Epithelial cell of proximal tubule (primary cell): ENCODE data around the gene FOXL2. TPM values are rescaled to one million over a fixed set of nuclear protein-coding genes. Genes with fewer than 3 reads are reported as not detected.
A peak's percentile ranks its signal among the peaks of the same experiment; 100 is the strongest.
"Not testable (repeated sequence)": the region's sequence is repeated elsewhere in the genome, so short reads cannot be mapped to it uniquely, and the experiment has no call there.

Experiments used
- DNase-seq: peaks from one replicate; pipeline ENCODE4 v3.0.0-alpha.2; 2011; ENCODE audit warnings: low read depth
- H3K4me3 ChIP-seq: 2 replicates; pipeline ENCODE4 v1.5.1; 2011; ENCODE audit warnings: low read depth, mild to moderate bottlenecking, low read length
- total RNA-seq: library from RNA; depleted of rRNA; stranded (reverse); fragments of >200 nt; gene quantifications from 2 replicates; pipeline ENCODE4 v1.2.3, GENCODE V29; 2015
- TF ChIP-seq, protein P1 (sequence below): conservative IDR thresholded peaks from 2 replicates; pipeline ENCODE4 v1.5.1; 2012; ENCODE audit warnings: low read depth, mild to moderate bottlenecking, low read length

Gene FOXL2
- total RNA-seq, 1 donor from 2014 or later = 2.0 TPM

DNA sequence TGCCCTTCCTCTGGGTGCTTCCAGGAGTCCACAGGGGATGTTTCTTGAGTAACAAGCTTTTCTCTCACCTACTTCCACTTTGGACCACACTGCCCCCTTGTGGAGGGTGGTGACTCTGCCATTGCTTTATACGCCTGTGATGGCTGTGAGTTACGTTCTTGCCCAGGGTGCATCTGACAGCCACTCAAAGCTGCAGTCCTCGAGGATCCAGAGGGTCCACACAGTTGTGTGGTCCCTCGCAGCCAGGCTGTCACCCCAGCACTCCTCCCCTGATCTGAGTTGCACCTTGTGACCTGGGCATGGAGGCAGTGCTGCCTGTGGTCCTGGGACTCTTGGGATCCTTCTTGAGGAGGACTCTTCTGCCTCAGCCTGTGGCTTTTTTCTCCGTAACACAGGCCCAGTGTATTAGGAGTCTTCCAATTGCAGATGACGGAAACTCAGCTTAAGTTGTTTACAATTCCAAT, 23.4 kb downstream of the FOXL2 start:
- no peak overlapping the region for H3K4me3 ChIP-seq
- TF ChIP-seq, protein P1, sequence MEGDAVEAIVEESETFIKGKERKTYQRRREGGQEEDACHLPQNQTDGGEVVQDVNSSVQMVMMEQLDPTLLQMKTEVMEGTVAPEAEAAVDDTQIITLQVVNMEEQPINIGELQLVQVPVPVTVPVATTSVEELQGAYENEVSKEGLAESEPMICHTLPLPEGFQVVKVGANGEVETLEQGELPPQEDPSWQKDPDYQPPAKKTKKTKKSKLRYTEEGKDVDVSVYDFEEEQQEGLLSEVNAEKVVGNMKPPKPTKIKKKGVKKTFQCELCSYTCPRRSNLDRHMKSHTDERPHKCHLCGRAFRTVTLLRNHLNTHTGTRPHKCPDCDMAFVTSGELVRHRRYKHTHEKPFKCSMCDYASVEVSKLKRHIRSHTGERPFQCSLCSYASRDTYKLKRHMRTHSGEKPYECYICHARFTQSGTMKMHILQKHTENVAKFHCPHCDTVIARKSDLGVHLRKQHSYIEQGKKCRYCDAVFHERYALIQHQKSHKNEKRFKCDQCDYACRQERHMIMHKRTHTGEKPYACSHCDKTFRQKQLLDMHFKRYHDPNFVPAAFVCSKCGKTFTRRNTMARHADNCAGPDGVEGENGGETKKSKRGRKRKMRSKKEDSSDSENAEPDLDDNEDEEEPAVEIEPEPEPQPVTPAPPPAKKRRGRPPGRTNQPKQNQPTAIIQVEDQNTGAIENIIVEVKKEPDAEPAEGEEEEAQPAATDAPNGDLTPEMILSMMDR = peak; percentile 96
- no peak for DNase-seq

DNA sequence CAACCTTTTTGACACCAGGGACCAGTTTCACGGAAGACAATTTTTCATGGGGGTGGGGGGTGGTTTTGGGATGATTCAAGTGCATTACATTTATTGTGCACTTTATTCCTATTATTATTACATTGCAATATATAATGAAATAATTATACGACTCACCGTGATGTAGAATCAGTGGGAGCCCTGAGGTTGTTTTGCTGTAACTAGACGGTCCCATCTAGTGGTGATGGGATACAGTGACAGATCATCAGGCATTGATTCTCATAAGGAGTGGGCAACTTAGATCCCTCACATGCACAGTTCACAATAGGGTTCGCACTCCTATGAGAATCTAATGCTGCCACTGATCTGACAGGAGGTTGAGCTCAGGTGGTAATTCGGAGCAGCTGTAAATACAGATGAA, 24.5 kb downstream of the FOXL2 start:
- not testable (repeated sequence) for H3K4me3 ChIP-seq, DNase-seq
- TF ChIP-seq, protein P1 = peak; percentile 29

DNA sequence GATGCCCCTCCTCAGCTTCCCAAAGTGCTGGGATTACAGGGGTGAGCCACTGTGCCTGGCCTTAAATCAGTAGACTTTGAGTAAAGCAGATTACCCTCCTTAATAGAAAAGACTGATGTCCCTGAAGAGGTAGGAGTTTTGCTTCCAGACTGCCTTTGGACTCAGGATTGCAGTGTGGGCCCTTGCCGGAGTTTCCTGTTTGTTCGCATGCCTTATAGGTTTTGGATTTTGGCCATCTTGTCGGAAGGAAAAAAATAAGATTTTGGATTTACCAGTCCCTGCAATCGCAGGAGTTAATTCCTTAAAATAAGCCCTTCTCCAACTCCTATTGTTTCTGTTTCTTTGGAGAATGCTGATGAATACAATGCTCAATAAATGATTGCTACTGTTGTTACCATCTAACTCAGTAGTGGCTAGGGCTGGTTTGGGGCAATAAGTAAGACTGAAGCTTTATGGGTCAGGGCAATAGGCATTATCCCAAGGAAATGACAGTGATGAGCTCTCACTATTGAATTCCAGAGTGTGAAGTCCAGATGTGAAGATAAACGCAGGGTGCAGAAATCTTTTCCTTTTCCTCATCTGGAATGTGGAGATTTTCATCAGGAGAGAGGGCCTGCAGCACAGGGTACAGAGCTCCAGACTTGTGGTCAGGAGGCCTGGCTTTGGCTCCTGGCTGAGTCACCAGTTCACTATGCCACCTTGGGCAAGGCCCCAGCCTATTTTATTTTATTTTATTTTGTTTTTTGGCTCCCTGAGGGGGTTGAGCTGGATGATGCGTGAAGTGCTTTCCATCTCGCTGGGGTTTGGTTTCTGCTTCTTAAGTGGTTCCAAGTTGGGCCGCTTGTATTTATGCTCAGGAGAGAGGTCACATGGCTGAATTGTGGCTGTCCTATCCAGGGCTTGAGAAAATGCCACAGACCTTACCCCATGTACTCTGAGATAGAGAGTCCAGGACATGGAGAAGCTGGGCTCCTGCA, 25.3 kb downstream of the FOXL2 start:
- peak; percentile 61 for DNase-seq
- H3K4me3 ChIP-seq = no peak overlapping the region
- TF ChIP-seq, protein P1 = no peak

DNA sequence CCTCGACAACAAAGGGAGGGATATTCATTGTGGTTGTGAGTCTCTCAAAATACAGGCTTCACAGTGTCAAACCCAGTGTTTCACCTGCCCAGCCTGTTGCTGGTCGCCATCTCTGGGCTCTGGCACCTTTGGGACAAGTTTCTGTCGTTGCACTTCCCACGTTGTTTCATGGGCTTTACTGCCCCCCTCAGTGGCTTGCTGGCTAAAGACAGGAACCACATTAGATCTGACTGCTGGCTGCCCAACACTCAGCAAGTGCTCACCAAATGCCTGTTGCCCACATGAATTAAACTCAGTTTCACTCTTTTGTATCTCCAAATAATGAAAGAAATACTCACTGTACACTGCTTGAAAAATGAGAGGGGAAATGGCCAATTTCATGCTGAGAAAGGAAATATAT, 27.6 kb downstream of the FOXL2 start:
- no peak for DNase-seq
- H3K4me3 ChIP-seq = no peak overlapping the region
- TF ChIP-seq, protein P1 = no peak

DNA sequence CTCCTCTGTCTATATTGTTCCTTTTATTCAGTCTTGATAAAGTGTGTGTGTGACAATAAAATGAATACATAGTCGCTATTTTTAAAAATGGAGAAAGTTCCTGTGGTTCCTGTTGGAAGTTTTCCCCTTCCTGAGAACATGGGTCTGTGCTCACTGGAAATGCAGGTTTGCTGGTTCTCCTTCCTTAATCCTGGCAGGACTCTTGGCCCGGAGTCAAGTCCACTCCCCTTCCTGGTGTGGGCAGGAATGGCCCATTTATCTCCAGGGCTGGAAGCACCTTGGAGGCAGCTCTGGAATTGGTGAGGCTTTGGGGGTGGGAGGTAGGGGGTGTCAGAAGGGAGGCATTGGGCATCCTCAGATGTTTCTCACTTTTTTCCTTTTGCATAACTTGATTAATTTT, 30.1 kb downstream of the FOXL2 start:
- DNase-seq = no peak
- TF ChIP-seq, protein P1 = no peak
- H3K4me3 ChIP-seq = no peak overlapping the region

DNA sequence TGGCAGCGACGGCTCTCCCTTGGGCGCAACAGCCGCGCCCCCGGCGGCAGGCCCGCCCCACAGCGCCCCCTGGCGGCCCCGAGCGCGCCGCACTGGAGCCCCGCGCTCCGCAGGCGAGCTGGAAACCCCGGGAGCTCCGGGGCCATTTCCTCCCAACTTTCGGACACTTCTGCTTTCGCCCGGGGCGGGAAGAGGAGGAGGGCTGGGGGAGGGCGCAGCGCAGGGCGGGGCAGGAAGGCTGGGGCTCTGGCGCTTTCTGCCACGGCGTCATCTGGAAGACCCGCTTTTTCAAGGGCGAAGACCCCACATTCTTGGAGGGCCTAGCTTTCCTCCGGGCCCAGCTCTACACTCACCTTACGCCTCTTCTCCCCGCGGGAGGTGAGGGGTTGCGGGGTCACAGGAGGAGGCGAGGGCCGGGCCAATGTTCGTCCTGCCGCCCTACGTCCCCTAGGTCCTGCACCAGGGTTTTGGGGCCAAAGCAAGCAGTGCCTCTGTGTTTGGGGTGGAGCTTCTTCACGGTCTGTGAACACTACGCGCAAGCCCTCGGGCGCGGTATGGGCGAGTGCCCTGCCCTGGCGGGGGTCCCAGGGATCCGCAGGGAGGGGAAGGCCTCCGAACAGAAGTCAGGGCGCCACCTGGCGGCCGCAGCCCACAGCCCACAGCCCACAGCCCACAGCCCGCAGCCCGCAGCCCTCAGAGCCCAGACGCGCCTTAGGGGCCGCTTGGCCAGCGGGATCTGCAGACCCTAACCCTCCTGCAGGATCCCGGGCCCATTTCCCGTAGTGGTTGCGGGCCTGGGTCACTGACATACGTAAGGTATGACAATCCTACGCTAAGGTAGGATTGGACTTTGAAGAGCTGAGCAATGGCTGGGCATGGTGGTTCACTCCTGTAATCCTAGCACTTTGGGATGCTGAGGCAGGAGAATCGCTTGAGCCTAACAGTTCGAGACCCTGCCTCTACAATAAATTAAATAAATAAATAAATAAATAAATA, 31.1 kb downstream of the FOXL2 start:
- TF ChIP-seq, protein P1 = peak; percentile 81
- DNase-seq = peak; percentile 32

More for the DNA sequence above, 31.1 kb downstream of the FOXL2 start:
- H3K4me3 ChIP-seq = peak overlapping the region; percentile 73
